DMS53 (cell line): ENCODE measurements around the gene PROM1.

Experiments used
- DNase-seq: peaks from one replicate; lab custom pipeline; 2025; lab: John Stamatoyannopoulos, UW

The PROM1 gene

DNA sequence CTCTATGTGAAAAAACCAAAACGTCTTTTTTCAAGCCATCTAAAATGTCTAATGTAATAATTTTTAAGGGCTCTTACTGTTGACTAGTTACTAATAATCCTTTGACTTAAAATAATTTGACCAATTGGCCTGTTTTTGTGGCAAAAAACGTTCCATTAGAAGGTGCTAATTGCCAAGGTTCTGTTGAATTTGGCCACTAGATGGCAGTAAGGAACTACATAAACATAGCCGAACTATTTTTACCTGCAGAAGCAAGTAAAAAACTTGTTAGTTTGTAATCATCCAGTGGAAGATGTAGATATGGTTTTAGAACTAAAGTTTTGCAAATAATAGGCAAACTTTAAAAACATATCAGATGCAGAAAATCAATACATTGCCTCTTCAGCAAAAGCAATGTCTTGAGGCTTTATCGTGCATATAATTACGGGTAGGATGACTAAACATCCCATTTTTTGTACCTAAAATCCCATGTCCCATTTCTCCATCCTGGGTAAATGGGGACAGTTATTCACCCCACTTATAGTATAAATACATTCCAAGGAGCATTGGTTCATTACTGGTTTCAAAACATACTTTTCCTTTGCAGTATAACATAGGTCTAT, 57.6 kb downstream of the PROM1 start:
- peak; percentile 81 for DNase-seq

DNA sequence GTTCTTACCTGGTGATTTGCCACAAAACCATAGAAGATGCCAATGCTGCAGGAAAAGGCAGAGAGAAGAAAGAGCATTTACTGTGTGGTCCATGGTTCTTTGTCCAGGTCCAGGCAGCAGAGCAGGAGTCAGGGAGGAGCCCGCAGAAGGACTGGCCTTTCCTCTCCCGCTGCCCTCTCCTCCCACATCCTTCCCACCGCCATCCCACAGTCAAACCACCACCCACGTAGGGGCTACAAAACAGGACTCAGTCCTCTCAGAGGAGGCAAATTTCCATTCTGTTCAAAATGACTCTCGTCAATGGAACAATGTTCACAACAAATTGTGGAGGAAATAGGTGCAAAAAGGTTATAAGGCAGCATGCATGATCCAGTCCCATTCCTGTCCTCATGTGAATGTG, 58.6 kb downstream of the PROM1 start:
- no peak for DNase-seq

DNA sequence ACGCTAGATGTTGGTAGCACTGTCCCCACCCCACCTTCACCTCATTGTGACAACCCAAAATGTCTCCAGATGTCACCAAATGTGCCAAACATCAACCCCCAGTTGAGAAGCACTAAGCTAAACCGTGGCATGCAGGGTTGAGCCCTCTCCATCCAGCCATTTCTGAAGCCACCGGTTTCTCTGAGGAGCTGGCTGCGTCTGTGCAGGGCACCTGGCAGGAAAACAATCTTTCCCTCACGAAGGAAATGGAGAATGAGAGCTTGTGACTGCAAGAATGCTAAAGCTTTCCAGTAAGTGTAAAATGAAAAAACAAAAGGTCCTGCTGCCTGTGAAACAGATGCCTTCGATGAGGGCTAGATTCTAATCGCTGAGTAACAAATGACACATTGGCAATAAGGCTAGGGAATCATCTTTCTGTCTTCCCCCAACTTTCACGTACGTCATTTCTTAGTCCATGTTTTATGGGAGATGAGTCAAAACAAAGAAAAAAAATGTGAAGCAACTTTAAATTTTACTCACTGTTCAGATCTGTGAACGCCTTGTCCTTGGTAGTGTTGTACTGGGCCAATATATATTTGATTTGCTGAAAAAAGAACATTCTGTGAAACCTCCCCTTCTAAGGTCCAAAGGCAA, 59.9 kb downstream of the PROM1 start:
- DNase-seq = no peak

DNA sequence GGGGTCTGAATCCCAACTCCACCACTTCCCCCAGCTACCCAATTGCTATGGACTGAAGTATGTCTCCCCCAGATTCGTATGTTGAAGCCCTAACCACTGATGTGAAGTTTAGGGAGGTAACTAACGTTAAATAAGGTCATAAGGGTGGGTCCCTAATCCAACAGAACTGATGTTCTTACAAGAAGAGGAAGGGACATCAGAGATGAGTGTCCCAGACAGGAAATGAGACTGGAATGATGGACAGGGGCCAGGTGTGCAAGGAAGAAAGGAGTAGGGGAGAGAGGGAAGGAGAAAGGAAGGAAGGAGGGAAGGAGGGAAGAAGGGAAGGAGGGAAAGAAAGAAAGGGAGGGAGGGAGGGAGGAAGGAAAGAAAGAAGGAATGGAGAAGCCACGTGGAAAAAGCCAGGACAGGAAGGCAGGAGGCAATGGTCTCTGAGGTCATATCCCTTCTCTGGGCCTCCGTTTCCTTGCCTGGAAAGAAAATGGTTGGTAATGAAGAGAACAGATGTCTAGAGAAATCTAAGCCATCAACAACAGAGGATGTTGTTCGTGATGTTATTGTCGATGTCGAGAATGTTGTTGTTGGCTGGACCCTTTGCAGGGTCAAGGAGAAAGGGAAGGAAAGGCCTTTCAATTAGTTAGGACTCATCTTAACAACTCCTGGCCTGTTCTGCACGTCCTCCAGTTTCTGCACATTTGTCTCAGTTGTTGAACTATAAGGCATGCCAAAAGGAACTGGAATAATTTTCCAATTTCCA, 61.8 kb downstream of the PROM1 start:
- DNase-seq = no peak

DNA sequence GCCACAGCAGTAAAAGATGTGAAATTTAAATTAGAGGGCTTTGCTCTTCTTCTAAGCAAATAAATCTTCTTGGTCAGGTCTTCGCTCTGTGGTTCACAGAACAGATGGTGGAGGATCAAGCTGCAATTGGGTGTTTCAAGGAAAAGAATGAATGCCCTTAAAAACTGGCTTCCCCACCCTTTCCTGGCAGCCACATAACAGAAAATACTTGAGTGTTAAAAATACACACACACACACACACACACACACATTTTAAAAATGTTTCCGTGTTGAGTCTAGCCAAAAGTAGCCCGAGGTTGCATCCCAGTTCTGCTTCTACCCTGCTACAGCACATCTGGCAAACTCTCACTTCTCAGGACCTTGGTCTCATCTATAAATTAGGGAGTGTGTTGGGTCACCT, 64.2 kb downstream of the PROM1 start:
- DNase-seq = no peak

DNA sequence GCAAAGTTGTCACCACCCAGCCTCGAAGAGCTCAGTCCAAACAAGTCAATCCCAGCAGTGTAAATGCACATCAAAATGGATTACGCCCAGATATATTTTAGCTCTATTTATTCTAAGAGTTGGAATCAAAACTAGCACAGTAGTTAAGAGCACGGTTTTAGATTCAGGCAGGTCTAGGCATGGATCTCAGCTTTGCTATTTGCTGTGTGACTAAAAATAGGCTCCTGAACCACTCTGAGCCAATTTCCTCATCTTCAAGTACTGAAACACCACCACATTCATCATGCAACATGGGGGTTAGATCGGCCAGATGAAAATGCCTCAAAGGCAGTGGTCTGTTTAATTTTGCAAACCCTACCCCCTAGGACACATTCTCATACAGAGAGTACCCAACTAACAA, 65.0 kb downstream of the PROM1 start:
- DNase-seq = no peak

DNA sequence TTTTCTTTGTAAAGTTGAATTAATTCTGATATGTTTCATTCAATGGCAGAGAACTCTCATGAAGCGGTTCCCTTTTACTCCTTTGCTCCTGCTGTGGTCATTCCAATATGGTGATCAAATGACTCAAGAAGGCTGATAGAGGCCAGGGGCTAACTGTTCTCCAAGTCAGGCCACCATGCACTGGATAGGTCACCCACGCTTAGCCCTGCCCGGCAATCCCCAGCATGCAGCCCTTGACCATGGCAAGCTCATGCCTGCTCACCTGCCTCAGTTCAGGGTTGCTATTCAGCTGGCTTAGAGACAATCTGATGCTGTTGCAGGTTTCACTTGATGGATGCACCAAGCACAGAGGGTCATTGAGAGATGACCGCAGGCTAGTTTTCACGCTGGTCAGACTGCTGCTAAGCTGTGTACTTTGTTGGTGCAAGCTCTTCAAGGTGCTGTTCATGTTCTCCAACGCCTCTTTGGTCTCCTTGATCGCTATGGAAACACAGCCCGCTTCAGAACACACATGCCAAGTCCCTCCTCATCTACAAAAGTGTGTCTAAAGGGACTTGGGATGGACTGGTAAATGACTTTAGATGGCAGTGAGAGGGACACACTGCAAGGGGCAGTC, 65.7 kb downstream of the PROM1 start:
- no peak for DNase-seq

DNA sequence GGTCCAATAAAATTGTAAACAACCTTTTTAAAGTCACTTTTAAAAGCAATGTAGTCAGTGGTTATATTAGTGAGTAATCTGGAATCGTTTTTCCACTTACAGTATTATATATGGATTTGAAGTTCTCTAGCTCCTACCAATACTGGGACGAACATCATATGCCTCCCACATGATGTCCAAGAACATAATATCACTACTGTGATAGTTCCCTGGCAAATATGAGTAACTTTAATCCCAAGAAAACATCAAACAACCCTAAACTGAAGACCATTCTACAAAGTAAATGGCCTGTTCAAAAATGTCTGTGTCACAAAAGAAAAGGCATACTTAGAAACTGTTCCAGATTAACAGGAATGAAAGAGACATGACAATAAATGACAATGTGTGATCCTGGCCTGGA, 67.3 kb downstream of the PROM1 start:
- DNase-seq = no peak

DNA sequence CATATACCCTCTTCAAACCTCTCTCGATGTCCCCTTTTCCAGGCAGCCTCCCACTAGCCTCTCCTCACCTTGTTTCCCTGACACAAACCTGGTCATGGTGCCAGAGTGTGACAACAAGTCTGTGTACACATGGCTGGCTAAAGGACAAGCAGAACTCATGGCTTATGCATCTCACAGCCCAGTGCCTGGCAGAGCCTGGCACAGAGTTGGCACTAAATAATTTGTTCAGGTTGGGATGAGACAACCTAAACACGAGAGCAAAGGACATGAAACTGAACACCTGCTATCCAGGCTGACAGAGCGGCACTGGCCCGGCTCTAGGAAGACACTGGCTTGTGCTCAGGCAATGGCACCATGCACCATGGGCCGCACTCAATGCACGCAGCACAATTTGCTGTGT, 72.7 kb downstream of the PROM1 start:
- DNase-seq = no peak

DNA sequence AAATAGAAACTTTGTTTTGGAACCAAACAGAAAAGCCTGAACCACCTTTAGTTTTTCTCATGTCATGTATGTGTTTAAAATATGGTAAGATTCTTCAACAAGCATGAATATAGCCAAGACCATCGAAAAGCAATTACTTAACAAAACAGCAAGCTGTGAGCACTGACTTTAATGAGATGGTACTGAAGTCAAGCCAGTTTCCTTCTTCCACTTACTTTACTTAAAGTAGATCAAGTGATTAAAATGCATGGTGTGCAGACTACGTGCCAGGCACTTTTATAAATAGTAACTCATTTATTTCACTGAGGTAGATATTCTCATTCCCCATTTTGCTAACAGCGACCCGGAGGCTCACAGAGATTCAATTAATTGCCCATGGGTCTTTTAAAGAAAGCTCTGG, 74.7 kb downstream of the PROM1 start:
- DNase-seq = no peak

DNA sequence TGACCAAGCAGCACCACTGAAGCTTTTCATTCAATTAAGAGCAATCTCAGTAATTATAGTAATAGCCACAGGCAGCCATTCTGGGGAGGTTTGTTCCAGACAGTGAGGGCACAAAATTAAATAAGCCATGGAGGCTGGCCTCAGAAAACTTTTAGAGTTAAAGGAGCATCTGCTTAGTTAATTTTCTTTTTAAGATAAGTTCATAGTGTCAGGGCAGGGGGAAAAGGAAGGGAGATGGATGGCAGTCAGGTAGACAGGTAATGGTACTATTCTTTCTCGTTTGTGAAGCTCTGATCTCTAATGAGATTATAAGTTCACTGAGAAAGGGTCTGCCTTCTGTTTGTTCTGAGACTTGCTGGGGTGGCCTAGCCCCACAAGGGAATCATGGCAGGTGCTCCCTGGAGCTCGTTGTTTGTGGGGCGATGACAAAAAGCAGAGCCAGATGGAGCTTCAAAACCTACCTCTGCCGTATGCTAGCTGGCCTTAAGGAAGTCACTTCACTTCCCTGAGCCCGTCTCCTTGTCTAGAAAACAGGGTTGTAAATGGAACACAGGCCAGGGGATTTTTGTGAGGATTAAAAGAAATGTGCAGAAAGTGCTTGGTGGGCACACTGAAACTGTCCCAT, 76.2 kb downstream of the PROM1 start:
- no peak for DNase-seq

DNA sequence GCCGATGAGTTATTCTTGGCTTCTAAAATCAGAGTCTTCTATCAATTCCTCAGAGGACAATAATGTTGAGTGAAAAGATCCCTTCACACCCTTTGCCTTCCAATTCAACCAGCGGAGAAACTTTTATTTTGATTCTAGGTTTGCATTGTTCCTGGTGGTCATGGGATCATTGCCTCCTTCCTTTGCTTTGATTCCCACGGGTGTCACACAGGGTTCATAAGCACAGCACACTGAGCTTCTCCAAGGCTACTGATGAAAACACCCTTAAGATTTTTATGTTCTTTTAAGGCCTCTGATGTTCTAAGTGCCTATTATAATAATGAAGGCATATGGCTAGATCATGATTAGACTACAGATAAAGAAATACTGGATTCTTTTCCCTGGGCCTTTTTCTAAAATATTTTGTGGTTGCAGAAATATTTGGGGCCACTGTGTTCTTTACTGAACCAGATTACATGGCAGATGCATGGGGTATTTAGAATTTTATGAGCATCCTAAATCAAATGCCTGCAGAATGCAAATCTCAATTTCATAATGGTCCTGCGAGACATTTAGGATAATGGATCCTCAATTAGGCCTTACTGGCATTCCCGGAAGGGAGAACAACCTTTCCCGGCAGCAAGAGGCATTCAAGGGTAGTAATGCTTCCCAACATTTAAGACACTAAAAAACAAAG, 76.9 kb downstream of the PROM1 start:
- no peak for DNase-seq

DNA sequence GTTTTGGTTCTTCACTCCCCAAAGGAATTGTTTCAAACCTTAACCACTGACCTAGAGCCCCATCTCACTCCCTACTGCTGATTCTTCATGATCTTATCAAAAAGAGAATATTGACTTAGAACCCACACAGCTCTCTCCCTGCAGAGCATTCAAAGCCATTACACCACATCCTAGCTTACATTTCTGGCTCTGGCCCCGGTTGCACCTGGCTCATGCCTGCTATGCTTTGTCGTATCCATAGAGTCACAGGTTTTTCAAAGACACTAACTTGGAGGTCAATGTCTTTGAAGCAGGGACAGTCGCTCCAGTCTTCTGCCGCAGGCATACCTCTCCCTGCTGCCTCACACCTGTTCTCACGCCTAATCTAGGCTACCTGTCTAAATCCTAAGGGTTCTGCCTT, 78.1 kb downstream of the PROM1 start:
- DNase-seq = no peak

DNA sequence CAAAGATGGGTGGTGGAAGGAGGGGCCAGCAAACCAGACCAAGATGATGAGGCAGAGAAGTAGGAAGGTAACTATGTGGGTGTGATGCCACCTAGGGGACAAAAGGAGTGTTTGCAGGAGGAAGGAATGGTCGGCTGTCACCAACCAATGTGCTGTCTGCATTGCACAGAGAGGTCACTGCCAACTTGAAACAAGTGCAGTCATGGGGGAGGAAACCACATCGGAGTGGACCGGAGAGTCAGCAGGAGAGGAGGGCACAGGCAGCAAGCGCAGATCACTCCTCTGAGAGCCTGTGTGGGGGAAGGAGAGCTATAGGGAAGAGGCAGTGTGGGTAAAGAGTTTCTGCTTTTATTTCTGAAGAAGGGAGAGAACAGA, 82.4 kb downstream of the PROM1 start:
- DNase-seq = peak; percentile 86

DNA sequence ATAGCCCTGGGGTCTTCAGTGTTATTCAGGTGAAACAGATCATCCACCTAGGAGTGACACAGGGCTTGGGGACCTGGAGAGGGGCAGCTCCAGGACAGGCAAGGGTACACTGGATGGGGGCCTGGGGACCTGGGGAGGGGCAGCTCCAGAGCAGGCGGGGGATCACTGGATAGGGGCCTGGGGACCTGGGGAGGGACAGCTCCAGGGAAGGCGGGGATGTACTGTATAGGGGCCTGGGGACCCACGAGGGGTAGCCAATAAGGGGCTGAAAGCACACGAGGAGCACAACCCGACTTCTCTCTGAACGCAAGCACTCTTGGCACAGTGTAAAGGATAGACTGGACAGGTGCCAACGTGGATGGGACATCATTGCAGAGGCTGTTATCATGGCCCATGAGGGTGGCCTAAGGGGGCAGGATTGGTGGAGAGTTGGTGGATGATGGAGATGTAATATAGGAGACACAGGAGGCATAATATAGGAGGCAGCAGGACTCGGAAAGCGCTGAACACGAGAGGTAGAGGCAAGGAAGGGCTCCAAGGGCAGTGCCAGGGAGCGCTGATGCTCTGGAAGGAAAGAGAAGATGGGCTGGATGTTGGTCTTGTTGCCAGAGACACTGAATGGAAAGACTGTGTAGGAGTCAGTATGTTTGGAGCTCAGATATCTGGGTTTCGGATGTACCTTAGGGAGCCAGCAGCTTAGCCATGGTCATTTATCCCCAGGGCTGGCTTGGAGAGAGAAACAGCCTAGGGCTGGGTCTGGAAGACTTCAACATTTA, 82.9 kb downstream of the PROM1 start:
- DNase-seq = peak; percentile 14

DNA sequence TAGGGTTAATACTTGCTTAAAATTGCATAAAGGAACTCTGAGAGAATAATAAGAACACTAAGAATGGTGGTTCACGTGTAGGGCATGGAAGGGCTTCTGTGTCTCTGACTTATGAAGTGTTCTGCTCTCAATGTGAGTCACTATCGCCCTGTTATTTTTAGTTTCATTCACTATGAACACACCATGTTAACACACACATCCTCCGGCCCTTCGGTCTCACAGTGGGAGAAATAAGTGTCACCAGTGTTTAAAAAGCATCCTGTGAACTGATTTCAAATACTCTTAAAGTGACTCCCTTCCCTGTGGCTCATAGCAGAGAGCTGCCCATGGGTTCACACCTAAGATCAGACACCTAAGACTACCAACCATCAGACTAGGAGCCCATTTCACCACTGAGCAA, 87.0 kb downstream of the PROM1 start:
- DNase-seq = no peak

DNA sequence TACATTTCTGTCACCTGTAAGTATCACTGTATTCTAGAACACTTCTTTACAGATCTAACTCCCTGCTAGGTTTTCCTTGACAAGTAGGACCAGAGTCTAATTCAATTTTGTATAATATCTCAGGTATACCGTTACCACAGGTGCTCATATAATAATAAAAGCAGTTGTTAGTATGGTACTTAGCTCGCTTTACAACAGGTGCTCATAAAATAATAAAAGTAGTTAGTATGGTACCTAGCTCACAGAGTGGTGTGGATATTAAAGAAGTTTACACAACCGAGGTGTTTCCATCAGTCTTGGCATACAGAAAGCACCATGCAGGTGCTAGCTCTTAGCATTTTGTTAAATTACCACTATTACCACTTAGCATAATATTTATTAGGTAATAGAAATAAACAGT, 88.0 kb downstream of the PROM1 start:
- no peak for DNase-seq

DNA sequence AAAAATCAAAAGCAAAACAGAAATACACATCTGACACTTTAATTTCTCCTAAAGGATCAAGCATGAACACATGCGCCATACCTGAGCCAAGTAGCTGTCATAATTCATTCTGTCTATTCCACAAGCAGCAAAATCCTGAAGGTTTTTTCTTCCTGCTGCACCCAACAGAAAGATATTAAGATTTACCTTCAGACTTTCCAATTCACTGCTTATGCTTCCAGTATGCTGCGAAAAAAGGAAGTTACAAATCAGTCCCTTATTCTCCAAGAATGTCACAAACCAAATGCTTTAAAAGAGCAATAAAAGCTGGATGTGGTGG, 91.7 kb downstream of the PROM1 start:
- no peak for DNase-seq

DNA sequence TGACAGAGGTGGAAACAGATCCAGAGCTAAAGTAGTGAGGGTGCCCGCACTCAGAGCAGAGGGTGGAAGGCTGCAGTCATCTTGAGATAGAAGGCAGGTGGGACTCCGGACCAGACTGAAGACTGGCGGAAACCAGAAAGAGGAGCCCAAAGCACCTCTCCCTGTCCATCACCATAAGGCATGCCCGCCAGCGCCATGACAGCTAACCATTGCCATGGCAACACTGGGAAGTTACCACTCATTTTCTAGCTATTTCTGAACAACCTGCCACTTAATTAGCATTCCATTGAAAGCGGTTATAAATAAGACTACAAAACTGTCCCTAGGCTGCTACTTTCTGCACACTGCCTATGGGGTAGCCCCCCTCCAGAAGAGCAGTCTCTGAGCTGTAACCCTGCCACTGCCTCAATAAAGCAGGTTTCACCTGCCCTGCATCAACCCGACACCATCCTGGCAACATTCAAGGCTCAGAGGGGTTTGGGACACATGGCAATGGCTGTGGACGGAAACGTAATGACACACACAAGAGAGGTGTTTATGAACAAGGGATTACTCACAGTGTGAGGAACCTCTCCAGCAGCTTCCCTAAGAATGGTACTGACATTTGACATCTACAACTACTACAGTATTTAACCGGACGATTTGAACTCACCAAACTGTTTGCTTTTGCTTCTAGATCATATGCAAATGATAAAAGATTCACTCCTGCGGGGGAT, 93.1 kb downstream of the PROM1 start:
- peak; percentile 20 for DNase-seq

DNA sequence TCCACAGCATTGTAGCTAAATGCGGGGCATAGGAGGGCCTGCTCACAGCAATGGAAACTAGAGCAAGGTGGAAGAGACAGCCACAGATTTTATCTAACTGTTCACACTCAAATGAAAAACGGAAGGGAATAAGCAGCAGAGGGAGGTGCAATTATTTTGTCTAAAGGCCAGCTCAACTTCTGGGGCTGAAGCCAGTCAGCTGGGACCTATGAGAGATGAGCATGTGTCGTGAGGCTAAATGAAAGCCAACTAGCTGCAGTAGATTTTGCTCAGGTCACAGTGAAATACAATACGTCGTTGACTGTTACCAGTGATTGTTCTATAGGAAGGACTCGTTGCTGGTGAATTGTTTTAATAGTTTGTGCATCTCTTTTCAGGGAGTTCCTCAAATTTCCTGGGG, 94.4 kb downstream of the PROM1 start:
- no peak for DNase-seq

DNA sequence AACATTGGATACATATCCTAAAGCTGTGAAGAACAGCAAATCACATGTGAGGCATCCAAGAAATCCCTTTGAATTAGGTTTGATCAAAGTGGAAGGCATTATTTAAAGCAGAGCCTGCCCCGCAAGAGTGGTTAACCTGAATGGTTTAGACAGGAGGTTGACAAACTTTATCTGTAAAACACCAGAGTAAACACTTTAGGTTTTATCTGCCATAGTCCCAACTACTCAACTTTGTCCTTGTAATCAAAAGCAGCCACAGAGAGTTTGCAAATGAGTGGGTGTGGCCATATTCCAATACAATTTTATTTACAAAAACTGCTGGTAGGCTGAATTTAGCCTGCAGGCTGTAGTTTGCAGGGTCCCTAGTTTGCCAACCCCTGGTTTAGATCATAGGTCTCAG, 95.6 kb downstream of the PROM1 start:
- DNase-seq = no peak
